ENCODE measurements around the gene CCNJL.

GRCh38 chr5:160359816-160360215 lies 47.5 kb upstream of the CCNJL start:
- TF ChIP-seq CTCF (conservative IDR thresholded peaks at IDR 0.05): no peak
- TF ChIP-seq EZH2 (IDR thresholded peaks at IDR 0.05; ENCODE audit: low read depth): no peak

All from PC-9 (cell line).